CD4-positive, alpha-beta T cell treated with Interleukin-15 for 1 hour (primary cell): ENCODE results near the gene GYS2.
A peak's percentile ranks its signal among the peaks of the same experiment; 100 is the strongest.

Experiments
- DNase-seq: peaks from one replicate; pipeline ENCODE4 v3.0.0-alpha.2; 2020

GYS2 gene

GRCh38 chr12:21501258-21502163, 103.1 kb downstream of the GYS2 start, which contains the start of the genes GOLT1B and RECQL:
TSS of gene GOLT1B (plus strand) at chr12:21501789. CDS start at chr12:21501924, 135 bp downstream.
TSS of gene RECQL (minus strand) at chr12:21501635. CDS start at chr12:21499570, 2,065 bp downstream.
- peak; percentile 93 for DNase-seq

DNA sequence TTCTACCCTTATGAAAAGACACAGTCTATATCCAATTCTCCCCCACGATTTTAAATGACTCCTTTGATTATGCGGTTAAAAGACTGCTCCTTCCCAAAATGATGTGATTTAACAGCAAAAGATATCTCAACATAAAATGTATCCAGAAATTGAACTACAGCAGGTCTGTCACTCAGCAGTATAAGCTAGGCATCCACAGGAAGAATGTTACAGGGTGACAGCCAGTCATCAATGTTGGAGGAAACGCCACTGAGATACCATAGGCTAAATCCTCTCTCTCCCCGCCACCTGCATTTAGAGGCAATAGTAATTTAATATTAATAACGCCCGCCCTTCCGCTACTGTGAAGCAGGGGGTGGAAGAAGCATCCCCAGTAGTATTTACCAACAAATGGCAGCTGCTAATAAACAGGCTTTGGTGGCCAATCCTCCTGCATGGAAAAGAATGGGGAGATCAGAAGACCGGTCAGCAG, 103.8 kb downstream of the GYS2 start:
- DNase-seq: no peak

- DNase-seq: no peak
Measured at GRCh38 chr12:21499765-21500164, 104.9 kb downstream of the GYS2 start.
